ENCODE data around the gene ASH1L. TPM values are rescaled to one million over a fixed set of nuclear protein-coding genes. Genes with fewer than 3 reads are reported as not detected.

Gene ASH1L
- total and polyA plus RNA-seq, 9 of the 15 experiments (the other 6 are each of a cell fraction or from before 2014, with no cell fraction given): 2.0 to 23.3 (median 14.6) TPM

DNA sequence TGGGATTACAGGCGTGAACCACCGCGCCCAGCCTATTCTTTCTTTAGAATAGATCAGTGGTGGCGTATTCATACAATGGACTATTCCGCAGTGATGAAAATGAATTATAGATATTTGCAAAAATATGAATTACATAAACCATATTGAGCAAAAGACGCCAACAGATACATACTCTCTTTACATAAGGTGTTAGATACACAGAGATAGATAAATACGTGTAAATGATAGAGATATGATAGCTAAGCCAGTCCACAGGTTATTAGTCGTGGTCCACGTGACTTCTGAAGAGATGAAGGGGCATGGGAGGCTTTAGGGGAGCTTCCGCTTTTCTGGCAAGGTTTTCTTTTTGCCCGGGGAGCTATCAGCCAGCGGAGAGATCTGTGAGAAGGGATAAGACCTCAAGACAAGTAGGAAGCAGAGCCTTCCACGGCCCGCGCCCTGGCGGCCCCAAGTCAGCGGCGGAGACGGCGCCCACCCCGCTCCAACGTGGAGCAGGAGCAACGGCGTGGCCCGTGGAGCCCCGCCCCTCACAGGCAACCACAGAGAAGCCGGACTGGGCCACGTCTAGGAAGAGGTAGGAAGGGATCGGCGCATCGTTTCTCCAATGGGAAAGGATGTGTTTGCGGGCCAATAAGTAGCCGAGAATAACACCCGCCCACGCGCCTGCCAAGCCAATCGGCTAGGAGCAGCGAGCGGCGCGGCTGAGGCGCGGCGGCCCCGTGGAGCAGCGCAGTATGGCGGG is 47.1 kb upstream of the ASH1L start, which contains the start of gene MSTO1 (continued):
- TF ChIP-seq, protein P1, sequence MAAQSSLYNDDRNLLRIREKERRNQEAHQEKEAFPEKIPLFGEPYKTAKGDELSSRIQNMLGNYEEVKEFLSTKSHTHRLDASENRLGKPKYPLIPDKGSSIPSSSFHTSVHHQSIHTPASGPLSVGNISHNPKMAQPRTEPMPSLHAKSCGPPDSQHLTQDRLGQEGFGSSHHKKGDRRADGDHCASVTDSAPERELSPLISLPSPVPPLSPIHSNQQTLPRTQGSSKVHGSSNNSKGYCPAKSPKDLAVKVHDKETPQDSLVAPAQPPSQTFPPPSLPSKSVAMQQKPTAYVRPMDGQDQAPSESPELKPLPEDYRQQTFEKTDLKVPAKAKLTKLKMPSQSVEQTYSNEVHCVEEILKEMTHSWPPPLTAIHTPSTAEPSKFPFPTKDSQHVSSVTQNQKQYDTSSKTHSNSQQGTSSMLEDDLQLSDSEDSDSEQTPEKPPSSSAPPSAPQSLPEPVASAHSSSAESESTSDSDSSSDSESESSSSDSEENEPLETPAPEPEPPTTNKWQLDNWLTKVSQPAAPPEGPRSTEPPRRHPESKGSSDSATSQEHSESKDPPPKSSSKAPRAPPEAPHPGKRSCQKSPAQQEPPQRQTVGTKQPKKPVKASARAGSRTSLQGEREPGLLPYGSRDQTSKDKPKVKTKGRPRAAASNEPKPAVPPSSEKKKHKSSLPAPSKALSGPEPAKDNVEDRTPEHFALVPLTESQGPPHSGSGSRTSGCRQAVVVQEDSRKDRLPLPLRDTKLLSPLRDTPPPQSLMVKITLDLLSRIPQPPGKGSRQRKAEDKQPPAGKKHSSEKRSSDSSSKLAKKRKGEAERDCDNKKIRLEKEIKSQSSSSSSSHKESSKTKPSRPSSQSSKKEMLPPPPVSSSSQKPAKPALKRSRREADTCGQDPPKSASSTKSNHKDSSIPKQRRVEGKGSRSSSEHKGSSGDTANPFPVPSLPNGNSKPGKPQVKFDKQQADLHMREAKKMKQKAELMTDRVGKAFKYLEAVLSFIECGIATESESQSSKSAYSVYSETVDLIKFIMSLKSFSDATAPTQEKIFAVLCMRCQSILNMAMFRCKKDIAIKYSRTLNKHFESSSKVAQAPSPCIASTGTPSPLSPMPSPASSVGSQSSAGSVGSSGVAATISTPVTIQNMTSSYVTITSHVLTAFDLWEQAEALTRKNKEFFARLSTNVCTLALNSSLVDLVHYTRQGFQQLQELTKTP (IDR thresholded peaks at IDR 0.05; ENCODE audit: low read depth in 1 of 2, partially characterized antibody in 2 of 2): no peak
- TF ChIP-seq MBD2 (IDR thresholded peaks at IDR 0.05; ENCODE audit: borderline replicate concordance, low read depth): peak; percentile 77
- no peak for TF ChIP-seq BACH1 (tag; IDR thresholded peaks at IDR 0.05)
- TF ChIP-seq, protein P2, sequence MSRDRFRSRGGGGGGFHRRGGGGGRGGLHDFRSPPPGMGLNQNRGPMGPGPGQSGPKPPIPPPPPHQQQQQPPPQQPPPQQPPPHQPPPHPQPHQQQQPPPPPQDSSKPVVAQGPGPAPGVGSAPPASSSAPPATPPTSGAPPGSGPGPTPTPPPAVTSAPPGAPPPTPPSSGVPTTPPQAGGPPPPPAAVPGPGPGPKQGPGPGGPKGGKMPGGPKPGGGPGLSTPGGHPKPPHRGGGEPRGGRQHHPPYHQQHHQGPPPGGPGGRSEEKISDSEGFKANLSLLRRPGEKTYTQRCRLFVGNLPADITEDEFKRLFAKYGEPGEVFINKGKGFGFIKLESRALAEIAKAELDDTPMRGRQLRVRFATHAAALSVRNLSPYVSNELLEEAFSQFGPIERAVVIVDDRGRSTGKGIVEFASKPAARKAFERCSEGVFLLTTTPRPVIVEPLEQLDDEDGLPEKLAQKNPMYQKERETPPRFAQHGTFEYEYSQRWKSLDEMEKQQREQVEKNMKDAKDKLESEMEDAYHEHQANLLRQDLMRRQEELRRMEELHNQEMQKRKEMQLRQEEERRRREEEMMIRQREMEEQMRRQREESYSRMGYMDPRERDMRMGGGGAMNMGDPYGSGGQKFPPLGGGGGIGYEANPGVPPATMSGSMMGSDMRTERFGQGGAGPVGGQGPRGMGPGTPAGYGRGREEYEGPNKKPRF (IDR thresholded peaks at IDR 0.05; ENCODE audit: low read depth, low read length): no peak
- TF ChIP-seq SLC30A9 (CRISPR knock-in tag; IDR thresholded peaks at IDR 0.05): no peak
- peak; percentile 90 for TF ChIP-seq NKRF (IDR thresholded peaks at IDR 0.05; ENCODE audit: borderline replicate concordance)
- TF ChIP-seq HMGN3 (IDR thresholded peaks at IDR 0.05; ENCODE audit: borderline replicate concordance, extremely low read depth, insufficient read length, low read depth, low read length): peak; percentile 48
- no peak for TF ChIP-seq ZNF318 (IDR thresholded peaks at IDR 0.05; ENCODE audit: borderline replicate concordance in 1 of 2, low read depth in 1 of 2)
